HL-60 (cell line): ENCODE results near the gene PTTG1IP.

Experiments
- CTCF ChIP-seq: IDR thresholded peaks from one replicate; pipeline ENCODE4 v1.5.1; 2011; ENCODE audit warnings: low read length, control low read depth, inconsistent platforms; ENCODE audit not compliant: insufficient read depth
- POLR2AphosphoS5 ChIP-seq: IDR thresholded peaks from 2 replicates; pipeline ENCODE4 v1.6.1; 2012; ENCODE audit warnings: low read depth
- REST ChIP-seq: IDR thresholded peaks from 2 replicates; pipeline ENCODE4 v1.6.1; 2012; ENCODE audit warnings: low read depth; ENCODE audit not compliant: insufficient replicate concordance
- SPI1 ChIP-seq: IDR thresholded peaks from 2 replicates; pipeline ENCODE4 v1.6.1; 2012; ENCODE audit warnings: low read depth, mild to moderate bottlenecking, borderline replicate concordance

- TF ChIP-seq CTCF (no peak), SPI1 (no peak), REST (no peak), POLR2AphosphoS5 (no peak)
Measured at GRCh38 chr21:44816761-44817505, 56.6 kb downstream of the PTTG1IP start.
